HG02759 (cell line): ENCODE results near the gene RCN1.
"Not testable (repeated sequence)": the region's sequence is repeated elsewhere in the genome, so short reads cannot be mapped to it uniquely, and the experiment has no call there.

Source experiments
- ATAC-seq: cut with Tn5 transposase; IDR thresholded peaks from one replicate; pipeline ENCODE4 v1.9.1; 2021; ENCODE audit warnings: mild to moderate bottlenecking, moderate library complexity; ENCODE audit not compliant: unreplicated experiment

Gene RCN1

DNA sequence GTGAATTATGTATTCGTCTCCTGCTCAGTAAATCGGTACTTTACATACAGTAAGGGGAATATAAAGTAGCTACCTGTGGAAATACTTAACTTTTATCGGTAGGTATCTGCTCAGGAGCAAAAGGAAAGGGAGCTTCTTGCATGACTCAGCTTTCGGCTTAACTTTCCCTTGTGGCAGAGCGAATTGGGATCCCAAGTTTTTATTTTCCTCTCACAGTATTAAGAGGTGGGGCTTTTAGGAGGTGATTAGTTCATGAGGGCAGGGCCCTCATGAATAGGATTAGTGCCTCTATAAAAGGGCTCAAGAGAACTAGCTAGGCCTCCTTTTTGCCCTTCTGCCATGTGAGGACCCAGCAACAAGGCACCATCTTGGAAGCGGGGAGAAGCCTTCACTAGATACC is 18.7 kb downstream of the RCN1 start:
- ATAC-seq = no peak

DNA sequence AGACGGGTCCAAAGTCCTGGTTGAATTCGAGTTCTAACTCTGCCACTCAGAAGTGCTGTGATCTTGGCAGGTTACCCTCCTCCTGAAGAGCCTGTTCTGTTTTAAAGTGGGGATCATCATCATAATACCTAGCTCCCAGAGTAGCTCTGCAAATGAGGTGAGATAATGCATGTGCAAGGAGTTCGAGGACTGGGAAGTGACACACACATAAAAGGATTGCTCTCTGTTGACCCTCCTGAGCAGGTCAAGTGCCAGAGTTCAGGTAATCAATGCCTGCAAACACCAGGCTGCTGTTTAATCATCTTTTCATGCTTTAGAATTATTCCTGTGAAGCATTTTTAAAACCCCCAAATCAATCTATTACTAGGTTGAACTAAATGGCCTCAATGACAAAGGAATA is 19.9 kb downstream of the RCN1 start:
- no peak for ATAC-seq

DNA sequence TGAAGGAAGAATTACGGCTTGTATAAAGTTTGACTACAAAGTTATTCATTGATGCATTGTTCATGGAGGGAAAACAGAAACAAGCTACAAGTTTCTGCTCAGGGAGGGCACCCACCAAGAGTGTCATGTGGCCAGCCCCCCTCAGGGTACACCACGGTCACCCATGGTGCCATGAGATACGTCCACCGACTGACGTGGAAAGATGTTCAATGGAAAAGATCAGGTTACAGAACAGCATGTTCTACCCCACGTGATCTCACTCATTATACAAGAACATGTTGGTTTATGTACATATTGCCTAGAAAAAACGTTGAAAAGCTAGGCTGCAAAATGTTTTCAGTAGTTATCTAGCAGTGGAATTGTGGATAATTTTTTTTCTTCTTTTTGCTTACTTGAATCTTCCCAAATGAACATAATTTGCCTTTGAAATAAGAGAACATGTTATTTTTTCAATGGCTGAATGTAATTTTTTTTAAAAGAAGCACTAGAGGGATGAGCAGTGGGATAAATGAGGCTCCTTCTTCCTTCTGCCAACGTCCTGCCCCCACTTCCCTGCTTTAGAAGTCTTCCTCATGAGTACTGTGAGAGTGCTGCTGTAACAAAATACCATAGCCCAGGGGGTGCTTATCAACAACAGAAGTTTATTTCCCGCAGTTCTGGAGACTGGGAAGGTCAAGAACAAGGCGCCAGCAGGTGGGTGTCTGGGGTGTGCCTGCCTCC is 22.5 kb downstream of the RCN1 start:
- ATAC-seq = no peak

DNA sequence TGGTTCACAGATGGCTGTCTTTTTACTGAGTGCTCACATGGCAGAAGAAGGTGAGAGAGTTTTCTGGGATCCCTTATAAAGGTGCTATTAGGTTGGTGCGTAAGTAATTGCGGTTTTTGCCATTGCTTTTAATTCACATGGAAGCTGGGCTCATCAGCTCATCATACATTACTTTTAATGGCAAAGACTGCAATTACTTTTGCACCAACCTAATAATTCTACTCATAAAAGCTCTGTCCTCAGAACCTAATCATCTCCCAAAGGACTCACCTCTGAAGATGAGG is 23.0 kb downstream of the RCN1 start:
- ATAC-seq = no peak

DNA sequence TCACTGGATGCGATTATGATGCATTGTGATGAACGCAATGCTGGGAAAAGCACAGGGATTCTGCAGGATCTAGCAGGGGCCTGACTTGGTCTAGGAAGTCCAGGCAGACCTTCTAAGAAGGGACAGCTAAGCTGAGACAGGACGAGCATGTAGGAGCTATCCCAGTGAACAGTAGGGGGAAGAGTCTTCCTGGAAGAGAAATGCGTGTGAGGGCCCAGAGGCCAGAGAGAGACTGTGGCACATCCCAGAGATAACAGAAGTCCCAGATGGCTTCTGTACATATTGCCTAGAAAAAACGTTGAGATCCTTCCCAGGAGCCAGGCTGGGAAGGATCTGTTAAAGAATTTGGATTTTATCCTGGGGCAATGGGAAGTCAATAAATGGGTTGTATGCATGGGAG is 24.6 kb downstream of the RCN1 start:
- ATAC-seq = no peak

DNA sequence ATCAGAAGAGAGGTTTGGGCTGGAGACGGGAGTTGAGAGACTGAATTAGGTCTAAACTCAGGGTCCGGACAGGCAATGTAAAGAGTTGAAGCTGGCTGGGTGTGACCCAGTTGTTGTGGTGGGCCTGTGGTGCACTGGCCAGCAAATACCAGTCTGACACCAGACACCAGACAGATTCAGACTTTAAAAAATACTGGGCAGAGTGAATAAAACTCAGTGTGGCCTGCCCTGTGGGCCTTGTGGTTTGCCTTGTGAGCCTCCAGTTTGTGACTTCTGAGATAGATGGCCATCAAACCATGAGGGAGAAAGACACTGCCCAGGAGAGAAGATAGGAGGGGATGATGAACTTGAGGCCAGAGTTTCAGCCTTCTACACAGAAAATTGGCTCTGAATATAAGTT is 25.8 kb downstream of the RCN1 start:
- ATAC-seq = no peak

DNA sequence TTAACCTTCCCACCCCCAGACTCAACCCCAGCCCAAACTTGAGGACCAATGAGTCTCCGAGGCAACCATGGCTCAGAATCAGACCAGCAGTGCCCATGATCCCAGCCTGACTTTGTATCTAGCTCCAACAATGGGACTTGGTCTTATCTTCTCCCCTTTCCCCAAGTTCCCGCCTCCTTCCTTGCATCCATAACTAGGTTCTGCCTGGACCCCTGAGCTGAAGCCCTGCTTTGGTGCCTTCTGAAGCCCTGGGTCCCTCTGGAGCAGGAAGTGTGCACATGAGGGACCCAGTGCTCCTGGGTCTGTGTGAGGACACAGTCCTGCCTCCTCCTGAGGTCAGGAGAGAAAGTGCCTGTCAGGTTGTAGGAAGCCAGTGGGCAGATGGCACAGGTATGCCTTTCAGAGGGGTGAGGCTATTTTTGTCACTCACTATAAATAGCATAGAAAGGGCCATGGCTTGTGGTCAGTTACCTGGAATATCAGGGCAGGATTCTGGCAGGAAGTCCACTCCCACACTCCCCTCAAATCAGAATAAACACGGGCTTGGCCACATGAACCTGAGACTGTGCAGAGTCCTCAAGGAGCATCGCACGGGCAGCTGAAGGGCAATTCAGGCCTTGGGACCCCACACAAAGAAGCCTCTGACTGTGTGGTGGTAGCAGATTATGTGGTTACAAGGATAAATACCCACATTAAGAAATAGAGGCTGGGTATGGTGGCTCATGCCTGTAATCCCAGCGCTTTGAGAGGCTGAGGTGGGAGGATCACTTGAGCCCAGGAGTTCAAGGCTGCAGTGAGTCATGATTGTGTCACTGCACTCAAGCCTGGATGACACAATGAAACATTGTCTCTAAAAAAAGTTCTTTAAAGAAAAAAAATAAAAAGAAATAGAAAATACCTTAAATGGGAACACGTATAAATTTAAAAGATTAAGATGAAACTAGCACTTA is 27.4 kb downstream of the RCN1 start:
- ATAC-seq = no peak

DNA sequence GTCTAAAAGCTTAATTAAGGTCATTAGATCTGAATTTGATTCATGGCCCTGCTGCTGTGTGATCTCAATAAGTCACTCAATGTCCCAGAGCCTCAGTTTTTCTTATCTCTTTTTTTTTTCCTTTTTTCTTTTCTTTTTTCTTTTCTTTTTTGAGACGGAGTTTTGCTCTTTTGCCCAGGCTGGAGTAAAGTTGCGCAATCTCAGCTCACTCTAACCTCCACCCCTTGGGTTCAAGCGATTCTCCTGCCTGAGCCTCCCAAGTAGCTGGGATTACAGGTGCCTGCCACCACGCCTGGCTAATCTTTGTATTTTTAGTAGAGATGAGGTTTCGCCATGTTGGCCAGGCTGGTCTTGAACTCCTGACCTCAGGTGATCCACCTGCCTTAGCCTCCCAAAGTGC is 28.3 kb downstream of the RCN1 start:
- not testable (repeated sequence) for ATAC-seq

DNA sequence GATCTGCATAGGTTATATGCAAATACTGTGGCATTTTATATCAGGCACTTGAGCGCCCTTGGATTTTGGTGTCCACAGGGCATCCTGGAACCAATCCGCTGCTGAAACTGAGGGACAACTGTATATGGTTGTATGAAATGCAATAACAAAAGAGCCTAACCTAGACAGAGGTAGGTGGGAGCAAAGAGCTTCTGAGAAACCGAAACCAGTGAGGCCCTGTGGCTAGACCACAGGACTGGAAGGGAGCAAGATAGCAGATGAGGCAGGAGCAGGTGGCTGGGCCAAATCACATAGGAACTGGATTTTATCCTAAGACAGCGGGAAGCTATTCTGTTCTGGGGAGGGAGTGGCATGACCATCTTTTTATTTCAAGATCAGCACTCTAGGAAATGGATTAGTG is 30.1 kb downstream of the RCN1 start:
- ATAC-seq = peak; percentile 58

DNA sequence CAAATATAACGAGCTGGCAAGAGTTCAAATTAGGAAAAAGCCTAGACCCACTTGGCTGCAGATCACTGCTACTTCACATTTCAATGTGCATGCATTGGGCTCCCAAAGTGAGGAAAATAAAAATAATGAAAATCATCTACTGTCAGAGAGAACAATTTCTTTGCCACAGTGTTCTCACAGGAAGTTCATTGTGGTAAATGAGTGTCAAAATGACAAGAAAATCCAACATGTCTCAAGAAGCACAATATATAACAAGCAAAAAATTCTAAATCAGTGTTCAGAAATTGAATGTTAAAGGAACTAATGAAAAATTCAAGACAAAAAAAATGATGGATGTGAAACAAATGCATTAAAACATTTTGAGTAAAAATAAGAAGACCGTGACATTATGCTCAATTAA is 31.3 kb downstream of the RCN1 start:
- no peak for ATAC-seq

DNA sequence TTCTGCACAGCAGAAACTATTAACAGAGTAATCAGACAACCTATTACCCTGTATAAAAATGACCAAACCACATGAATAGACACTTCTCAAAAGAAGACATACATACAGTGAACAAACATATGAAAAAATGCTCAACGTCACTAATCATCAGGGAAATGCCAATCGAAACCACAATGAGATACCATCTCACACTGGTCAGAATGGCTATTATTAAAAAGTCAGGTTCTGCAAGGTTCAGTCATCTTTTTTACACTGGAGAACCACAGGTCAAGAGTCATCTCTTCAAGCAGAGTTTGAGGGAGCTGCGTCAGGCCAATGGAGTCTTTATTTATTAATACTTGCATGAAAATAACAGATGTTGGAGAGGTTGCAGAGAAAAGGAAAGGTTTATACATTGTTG is 40.4 kb downstream of the RCN1 start:
- ATAC-seq = no peak

DNA sequence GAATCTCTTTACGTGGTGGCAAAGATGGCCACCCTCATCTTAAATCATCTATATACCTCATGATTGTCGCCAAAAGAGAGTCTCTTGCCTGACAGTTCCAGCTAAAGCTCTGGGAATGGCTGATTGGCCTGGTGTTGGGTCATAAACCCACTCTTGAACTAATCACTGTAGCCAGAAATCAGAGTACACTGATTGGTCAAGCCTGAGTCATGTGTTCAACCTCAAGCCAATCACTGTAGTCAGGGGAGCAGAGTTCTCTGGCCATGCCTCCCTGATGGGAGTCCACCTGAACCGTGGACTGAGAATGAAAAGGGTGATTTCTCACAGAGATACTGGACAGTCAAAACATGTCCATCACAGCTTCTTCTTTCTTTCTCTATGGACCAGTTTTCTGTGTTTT is 45.8 kb downstream of the RCN1 start:
- no peak for ATAC-seq

DNA sequence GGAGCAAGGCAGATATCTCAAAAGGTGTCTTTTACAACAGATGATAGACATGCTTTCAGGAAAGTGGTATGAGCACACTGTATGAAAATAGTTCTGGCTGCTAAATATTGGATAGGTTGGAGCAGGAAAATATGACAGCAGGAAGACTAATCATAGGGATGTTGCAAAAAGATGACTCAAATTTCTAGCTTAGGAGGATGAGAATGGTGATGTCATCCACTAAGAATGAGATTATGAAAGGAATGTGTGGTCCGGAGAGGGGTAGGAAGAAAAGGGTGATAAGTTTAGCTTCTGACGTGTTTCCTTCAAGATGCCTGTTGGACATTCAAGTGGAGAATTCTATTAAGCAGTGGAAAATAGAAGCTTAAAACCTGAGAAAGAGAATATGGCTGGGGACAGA is 46.4 kb downstream of the RCN1 start:
- no peak for ATAC-seq

DNA sequence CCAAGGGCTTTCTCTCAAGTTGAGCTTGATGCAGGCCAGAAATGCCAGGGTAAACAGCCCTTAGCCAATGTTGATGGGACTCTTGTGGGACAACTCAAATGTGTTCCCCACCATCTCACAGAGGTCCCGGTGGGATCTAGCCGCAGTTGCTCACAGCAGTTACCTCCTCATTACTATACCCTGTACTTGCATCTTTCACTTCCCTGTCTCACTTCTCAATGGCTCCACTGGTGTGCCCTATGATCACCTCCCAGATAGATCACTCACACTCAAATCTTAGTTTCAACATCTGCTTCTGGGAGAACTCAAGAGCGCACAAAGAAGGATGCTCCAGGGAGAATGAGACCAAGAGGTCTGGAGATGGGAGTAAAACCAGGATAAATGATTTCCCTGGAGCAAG is 47.0 kb downstream of the RCN1 start:
- ATAC-seq = peak; percentile 52

DNA sequence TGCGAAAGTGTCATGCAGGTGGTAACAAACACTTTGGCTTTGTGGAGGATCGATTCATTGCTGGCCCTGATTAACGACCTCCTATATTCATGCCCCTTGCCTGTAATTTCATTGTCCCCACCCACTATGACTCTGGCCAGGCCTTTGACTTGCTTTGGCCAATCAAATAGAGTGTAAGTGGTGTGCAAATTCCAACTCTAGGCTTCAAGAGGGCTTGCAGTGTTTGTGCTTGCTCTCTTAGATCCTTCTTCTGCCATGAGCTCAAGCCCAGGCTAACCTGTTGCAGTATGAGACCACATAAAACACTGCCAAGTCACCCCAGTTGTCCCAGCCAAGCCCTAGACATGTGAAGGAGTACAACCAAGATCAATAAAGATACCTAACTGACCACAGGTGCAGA is 48.0 kb downstream of the RCN1 start:
- ATAC-seq = no peak

DNA sequence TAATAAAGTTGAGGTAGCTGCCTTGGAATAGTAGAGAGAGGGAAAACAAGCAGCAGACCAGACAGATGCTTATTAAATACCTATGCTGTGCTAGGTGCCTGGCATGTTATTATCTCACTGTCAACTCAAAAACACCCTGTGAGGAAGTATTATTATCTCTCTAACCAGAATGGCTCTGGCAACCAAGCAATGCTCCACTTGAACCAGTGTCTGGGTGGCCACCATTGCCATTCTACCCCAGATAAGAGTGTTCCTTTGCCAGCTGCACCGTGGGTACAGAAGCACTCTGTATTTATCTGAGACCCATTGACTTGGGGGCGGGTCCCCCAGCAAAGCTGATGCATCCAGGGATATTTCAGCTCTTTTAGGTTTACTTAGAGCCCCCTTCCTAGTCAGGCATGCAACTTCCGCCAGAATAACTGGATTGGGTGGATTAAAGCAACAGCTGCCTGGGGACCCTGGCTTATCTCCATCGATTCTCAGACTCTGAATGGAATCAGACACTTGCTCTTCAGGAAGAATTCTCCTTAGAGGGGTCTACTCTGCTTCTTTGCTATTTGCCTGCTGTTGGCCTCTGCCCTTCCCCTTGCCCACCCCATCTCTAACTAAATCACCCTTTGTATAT is 49.1 kb downstream of the RCN1 start:
- no peak for ATAC-seq

DNA sequence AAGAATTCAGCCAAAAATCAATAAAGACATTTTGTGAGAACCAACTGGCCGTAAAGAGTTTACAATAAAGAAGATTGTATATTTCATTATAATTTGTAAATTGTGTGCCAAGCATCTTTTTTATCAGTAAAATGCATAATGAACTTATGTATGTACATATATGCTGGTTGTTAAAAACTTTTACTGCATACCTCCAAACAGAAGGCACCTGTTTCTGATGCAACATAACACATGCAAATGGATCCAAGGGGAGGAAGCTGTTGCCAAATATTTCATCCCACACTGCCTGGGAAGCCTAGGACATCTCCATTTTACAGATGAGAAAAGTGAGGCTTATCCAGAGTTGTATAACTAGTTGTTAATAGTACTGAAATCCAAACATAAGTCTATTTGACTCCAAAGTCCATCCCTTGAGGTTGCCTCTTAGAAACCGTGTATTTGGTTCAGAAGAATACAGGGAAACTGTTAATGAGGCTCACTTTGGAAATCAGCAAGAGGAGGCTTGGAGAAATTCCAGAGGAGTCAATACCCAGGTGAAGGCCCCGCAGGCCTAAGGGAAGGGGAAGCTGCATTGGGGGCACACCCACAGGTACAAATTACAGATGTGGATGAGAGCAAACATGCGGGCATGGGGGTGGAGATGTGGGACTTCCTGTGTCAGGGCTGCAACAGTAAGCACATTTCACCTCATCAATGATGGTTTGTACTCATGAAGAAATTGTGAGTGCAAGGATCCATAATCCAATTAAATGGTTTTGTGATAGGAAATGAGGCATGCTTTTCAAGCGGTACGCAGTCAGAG is 51.1 kb downstream of the RCN1 start:
- ATAC-seq = no peak

DNA sequence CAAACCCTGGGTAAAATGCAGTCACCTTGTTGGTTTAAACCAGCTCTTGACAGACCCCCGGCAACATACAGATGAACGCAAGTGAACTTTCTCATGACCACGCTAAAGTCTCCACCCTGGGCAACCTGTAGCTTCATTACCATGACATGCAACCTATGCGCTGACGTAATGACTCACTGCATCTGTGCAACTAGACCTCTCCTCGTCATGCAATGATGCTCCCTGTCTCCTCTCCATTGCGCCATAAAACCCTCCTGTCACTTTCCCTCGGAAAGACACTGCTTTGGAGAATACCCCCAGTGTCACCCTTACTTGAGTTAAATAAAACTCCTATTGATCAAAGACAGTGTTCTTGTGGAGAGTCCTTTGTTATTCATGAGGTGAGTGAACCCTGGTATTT is 52.5 kb downstream of the RCN1 start:
- no peak for ATAC-seq

DNA sequence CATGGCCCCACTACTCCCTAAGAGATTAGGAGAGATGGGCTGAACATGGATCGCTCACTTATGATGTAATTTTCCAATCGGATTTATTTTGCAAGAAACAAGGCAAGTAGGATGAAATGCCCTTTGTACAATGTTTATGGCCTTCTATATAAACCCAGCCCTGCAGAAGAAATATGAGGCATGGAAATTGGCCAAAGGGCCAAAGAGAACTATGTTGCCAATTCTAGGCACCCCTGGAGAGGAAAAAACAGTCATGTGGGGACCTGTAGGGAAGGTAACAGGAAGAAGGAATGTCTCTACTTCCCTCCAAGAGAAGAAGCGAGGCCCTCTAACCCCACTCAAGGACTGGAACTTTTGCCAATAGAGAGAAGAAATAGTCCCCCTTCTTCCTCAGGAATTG is 54.4 kb downstream of the RCN1 start:
- ATAC-seq = no peak

DNA sequence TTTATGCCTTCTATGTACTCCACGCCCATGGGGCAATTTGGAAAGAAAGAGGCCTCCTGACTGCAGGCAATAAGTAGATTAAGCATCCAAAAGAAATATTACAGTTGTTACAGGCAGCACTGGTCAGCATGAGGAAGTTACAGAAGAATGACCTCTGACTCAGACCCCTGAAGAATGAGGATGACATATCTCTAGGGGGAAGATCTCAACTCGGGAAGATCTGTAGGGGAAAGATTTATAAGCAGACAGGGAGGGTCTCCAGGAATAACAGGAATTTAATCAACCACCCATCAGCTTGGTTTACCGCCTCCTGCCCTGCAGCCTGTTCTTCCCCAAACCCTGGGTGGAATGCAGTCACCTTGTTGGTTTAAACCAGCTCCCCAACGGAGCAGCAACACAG is 58.0 kb downstream of the RCN1 start:
- ATAC-seq = no peak

DNA sequence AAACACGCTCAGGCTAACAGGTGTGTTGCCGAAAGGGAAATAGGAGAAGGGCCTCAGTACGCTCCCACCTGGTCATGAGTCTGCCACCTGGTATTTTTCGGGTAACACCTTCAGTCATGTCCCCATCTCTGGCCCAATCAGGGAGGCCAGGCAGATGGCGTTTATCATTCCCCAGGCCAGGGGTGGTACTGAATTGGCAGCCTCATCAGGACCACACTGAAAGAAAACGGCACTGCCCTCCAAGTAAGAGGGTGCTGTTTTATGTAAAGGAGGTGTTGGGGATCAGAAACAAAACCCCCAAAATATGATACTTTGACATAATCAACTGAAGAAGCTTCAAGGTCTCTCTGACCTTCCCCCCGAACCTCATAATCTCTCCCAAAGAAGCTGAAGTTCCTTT is 58.9 kb downstream of the RCN1 start:
- no peak for ATAC-seq
